HepG2 (cell line): ENCODE results near the gene NKD2.

ENCODE experiments used
- POLR2A ChIP-seq, 2 experiments: IDR thresholded peaks; 2 replicates each; pipeline ENCODE4 v1.6.1; 2011; ENCODE audit warnings: low read depth in 2 of 2, low read length in 2 of 2, mild to moderate bottlenecking in 1 of 2, moderate library complexity in 1 of 2; ENCODE audit not compliant: insufficient read depth in 1 of 2
- TF ChIP-seq, protein P1 (sequence below): sonication (generic); formaldehyde crosslinking; IDR thresholded peaks from 2 replicates; pipeline ENCODE4 v1.5.0; 2020; ENCODE audit warnings: mild to moderate bottlenecking, missing genetic modification reagents, moderate library complexity
- TF ChIP-seq, protein P2 (sequence below): sonication (generic); formaldehyde crosslinking; IDR thresholded peaks from 2 replicates; pipeline ENCODE4 v1.8.1; 2023; ENCODE audit warnings: missing genetic modification reagents, inconsistent platforms, borderline replicate concordance

DNA sequence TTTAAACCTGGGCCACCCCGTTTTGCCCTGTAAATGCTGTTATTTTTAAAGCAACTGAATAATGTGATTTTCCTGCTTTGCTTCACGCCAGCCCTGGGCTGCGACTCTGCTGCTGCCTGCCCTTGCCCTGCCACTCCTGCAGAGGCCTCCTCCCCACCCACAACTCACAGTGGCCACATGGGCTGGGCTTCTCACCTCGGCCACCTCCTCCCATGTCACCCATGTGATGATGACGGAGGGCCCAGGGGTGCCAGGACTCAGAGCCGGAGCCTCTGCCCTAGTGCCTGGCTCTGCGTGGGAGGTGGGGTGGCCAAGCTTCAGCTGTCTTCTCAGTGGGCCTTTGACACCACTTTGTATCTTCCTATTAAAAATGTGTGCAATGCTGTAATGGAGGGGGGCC, 48.1 kb upstream of the NKD2 start:
- TF ChIP-seq, protein P1, sequence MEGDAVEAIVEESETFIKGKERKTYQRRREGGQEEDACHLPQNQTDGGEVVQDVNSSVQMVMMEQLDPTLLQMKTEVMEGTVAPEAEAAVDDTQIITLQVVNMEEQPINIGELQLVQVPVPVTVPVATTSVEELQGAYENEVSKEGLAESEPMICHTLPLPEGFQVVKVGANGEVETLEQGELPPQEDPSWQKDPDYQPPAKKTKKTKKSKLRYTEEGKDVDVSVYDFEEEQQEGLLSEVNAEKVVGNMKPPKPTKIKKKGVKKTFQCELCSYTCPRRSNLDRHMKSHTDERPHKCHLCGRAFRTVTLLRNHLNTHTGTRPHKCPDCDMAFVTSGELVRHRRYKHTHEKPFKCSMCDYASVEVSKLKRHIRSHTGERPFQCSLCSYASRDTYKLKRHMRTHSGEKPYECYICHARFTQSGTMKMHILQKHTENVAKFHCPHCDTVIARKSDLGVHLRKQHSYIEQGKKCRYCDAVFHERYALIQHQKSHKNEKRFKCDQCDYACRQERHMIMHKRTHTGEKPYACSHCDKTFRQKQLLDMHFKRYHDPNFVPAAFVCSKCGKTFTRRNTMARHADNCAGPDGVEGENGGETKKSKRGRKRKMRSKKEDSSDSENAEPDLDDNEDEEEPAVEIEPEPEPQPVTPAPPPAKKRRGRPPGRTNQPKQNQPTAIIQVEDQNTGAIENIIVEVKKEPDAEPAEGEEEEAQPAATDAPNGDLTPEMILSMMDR (CRISPR knock-in tag) = no peak
- no peak for TF ChIP-seq POLR2A (IDR thresholded peaks at IDR 0.05; ENCODE audit: insufficient read depth in 1 of 2, low read depth in 2 of 2, low read length in 2 of 2)
- TF ChIP-seq, protein P2, sequence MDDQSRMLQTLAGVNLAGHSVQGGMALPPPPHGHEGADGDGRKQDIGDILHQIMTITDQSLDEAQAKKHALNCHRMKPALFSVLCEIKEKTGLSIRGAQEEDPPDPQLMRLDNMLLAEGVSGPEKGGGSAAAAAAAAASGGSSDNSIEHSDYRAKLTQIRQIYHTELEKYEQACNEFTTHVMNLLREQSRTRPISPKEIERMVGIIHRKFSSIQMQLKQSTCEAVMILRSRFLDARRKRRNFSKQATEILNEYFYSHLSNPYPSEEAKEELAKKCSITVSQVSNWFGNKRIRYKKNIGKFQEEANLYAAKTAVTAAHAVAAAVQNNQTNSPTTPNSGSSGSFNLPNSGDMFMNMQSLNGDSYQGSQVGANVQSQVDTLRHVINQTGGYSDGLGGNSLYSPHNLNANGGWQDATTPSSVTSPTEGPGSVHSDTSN (CRISPR knock-in tag) = no peak
